K562 (cell line): ENCODE results near the gene CDT1. TPM values are rescaled to one million over a fixed set of nuclear protein-coding genes. Genes with fewer than 3 reads are reported as not detected.
A peak's percentile ranks its signal among the peaks of the same experiment; 100 is the strongest.

ENCODE experiments used
- ARID4B ChIP-seq: sonication (generic); formaldehyde crosslinking; IDR thresholded peaks from 2 replicates; pipeline ENCODE4 v1.8.0; 2022; ENCODE audit warnings: mild to moderate bottlenecking, missing genetic modification reagents
- FOS ChIP-seq: IDR thresholded peaks from 3 replicates; pipeline ENCODE4 v1.6.1; 2011; ENCODE audit not compliant: insufficient read length; ENCODE audit errors: extremely low read depth
- GATAD2A ChIP-seq: fragments of 450-650 bp; IDR thresholded peaks from 2 replicates; pipeline ENCODE4 v1.6.1; 2017
- HDAC1 ChIP-seq, 2 experiments: fragments of 450-650 bp; IDR thresholded peaks; 2 replicates each; pipeline ENCODE4 v1.6.1; 2016 to 2017; ENCODE audit warnings: inconsistent platforms in 1 of 2, mild to moderate bottlenecking in 1 of 2, moderate library complexity in 1 of 2
- HLTF ChIP-seq: fragments of 450-650 bp; IDR thresholded peaks from 2 replicates; pipeline ENCODE4 v1.6.1; 2016
- L3MBTL2 ChIP-seq: fragments of 450-650 bp; IDR thresholded peaks from 2 replicates; pipeline ENCODE4 v1.6.1; 2016; ENCODE audit warnings: mild to moderate bottlenecking, moderate library complexity
- RFX7 ChIP-seq: fragments of 250-450 bp; sonication (Bioruptor Pico); IDR thresholded peaks from 2 replicates; pipeline ENCODE4 v1.5.1; 2021; ENCODE audit warnings: mild to moderate bottlenecking
- ZNF184 ChIP-seq: sonication (generic); formaldehyde crosslinking; IDR thresholded peaks from 2 replicates; pipeline ENCODE4 v1.5.0; 2020; ENCODE audit warnings: missing genetic modification reagents
- polyA plus RNA-seq, 8 experiments: library from polyadenylated mRNA; depleted of rRNA in 4 of 8; stranded (reverse) in 5 of 8; unstranded in 3 of 8; fragments of >200 nt; fragmentation: Nextera tagmentation in 2 of 8; fragmentation: Illumina TruSeq in 1 of 8; extraction: Ambion mirVana in 2 of 8; extraction: Trizol in 1 of 8; gene quantifications; 2 replicates each; pipeline versions ENCODE4 v1.2.1 to v1.2.3, GENCODE V29; 2011 to 2014; ENCODE audit warnings: inconsistent platforms in 1 of 8, missing spikeins in 1 of 8
- total RNA-seq, 7 experiments: library from RNA; depleted of rRNA in 6 of 7; stranded (reverse); fragments of >200 nt in 6 of 7; fragmentation: Illumina TruSeq in 2 of 7; extraction: Trizol in 2 of 7; gene quantifications; 2 replicates each; pipeline versions ENCODE4 v1.2.1 to v1.2.3, GENCODE V29; 2011 to 2021; ENCODE audit warnings: low replicate concordance in 1 of 7
- TF ChIP-seq, protein P1 (sequence below): fragments of 250-450 bp; sonication (Bioruptor Pico); IDR thresholded peaks from 2 replicates; pipeline ENCODE4 v1.5.0; 2021; ENCODE audit warnings: mild to moderate bottlenecking, moderate library complexity
- TF ChIP-seq, protein P2 (sequence below), 3 experiments: fragments of 200-800 bp in 1 of 3; fragments of 250-450 bp in 1 of 3; fragments of 450-650 bp in 1 of 3; sonication (Bioruptor Pico) in 1 of 3; sonication (Bioruptor generic) in 1 of 3; formaldehyde crosslinking in 1 of 3; IDR thresholded peaks; 2 replicates each; pipeline versions ENCODE4 v1.6.1 to v1.8.0; 2016 to 2022; ENCODE audit warnings: mild to moderate bottlenecking in 2 of 3, missing genetic modification characterization in 2 of 3, missing compliant biosample characterization in 1 of 3, moderate library complexity in 1 of 3
- TF ChIP-seq, protein P3 (sequence below): fragments of 450-650 bp; IDR thresholded peaks from 2 replicates; pipeline ENCODE4 v1.6.1; 2016
- TF ChIP-seq, protein P4 (sequence below), 2 experiments: fragments of 450-650 bp; IDR thresholded peaks; 2 replicates each; pipeline ENCODE4 v1.6.1; 2016

The CDT1 gene
- total and polyA plus RNA-seq, 9 of the 15 experiments (the other 6 are each of a cell fraction or from before 2014, with no cell fraction given) = 0.92 to 178 (median 14.2) TPM

- TF ChIP-seq, protein P1, sequence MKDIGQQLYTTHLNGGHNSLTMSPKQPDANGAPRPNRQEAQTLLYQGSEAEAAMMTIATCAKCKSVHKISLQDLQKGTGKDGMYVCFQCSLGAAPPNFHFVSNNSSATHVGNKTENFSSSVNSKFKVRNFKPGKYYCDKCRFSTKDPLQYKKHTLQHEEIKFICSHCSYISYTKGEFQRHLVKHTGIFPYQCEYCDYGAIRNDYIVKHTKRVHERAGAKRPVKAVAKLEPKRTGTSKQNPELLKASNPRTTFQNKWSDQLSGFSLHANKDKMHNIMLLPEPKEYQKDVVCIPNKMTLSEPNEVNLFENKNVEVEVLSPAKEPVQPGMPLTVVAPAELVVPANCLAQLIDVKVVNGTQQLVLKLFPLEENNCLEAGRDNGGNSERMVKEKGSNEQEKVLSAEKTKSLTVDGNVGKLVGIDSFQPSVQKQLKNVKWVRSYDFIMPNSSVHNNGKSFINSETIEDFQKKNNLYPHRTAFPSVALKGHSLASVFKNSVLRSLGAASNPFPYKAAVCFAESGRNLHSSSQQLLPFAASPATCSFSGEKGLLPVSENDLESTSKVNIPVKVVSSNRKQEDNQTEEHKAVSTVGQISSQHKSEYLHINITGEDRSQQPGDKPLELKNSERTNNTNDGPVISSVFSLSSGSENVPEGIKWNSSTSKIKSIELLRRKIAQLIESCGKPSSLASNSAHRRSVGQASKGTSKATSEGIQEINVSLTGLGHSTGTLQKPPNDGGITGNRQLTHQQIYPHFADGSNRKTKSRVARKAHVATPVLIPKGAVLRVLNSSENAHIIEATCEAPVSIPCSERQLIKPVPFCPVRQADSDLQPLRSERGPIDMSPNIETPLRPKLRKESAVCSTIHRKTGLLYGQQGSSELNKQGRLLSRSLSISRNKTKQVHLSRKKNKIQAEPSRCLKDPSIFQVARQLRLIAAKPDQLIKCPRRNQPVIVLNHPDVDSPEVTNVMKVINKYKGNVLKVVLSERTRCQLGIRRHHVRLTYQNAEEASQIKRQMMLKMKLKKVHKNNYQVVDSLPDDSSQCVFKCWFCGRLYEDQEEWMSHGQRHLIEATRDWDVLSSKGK = no peak
- no peak for TF ChIP-seq RFX7
- TF ChIP-seq ARID4B (CRISPR knock-in tag) = peak; percentile 87; the same call in 1 of the 2 replicates
- TF ChIP-seq, protein P2, sequence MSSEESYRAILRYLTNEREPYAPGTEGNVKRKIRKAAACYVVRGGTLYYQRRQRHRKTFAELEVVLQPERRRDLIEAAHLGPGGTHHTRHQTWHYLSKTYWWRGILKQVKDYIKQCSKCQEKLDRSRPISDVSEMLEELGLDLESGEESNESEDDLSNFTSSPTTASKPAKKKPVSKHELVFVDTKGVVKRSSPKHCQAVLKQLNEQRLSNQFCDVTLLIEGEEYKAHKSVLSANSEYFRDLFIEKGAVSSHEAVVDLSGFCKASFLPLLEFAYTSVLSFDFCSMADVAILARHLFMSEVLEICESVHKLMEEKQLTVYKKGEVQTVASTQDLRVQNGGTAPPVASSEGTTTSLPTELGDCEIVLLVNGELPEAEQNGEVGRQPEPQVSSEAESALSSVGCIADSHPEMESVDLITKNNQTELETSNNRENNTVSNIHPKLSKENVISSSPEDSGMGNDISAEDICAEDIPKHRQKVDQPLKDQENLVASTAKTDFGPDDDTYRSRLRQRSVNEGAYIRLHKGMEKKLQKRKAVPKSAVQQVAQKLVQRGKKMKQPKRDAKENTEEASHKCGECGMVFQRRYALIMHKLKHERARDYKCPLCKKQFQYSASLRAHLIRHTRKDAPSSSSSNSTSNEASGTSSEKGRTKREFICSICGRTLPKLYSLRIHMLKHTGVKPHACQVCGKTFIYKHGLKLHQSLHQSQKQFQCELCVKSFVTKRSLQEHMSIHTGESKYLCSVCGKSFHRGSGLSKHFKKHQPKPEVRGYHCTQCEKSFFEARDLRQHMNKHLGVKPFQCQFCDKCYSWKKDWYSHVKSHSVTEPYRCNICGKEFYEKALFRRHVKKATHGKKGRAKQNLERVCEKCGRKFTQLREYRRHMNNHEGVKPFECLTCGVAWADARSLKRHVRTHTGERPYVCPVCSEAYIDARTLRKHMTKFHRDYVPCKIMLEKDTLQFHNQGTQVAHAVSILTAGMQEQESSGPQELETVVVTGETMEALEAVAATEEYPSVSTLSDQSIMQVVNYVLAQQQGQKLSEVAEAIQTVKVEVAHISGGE (CRISPR knock-in tag; IDR thresholded peaks at IDR 0.05) = peak in 1 of 3 experiments; percentile 63; a peak in 2 of 6 replicates
- TF ChIP-seq HLTF = no peak; the same call in 1 of the 2 replicates
- TF ChIP-seq, protein P3, sequence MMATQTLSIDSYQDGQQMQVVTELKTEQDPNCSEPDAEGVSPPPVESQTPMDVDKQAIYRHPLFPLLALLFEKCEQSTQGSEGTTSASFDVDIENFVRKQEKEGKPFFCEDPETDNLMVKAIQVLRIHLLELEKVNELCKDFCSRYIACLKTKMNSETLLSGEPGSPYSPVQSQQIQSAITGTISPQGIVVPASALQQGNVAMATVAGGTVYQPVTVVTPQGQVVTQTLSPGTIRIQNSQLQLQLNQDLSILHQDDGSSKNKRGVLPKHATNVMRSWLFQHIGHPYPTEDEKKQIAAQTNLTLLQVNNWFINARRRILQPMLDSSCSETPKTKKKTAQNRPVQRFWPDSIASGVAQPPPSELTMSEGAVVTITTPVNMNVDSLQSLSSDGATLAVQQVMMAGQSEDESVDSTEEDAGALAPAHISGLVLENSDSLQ = no peak
- peak; percentile 86 for TF ChIP-seq L3MBTL2
- no peak for TF ChIP-seq FOS
- no peak for TF ChIP-seq ZNF184 (CRISPR knock-in tag)
- TF ChIP-seq, protein P4, sequence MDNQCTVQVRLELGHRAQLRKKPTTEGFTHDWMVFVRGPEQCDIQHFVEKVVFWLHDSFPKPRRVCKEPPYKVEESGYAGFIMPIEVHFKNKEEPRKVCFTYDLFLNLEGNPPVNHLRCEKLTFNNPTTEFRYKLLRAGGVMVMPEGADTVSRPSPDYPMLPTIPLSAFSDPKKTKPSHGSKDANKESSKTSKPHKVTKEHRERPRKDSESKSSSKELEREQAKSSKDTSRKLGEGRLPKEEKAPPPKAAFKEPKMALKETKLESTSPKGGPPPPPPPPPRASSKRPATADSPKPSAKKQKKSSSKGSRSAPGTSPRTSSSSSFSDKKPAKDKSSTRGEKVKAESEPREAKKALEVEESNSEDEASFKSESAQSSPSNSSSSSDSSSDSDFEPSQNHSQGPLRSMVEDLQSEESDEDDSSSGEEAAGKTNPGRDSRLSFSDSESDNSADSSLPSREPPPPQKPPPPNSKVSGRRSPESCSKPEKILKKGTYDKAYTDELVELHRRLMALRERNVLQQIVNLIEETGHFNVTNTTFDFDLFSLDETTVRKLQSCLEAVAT (IDR thresholded peaks at IDR 0.05) = 0 out of 4 replicates have a peak, but pooled peaks of 1 of the 2 experiments have one; percentile 21
- TF ChIP-seq GATAD2A = peak; percentile 98
- peak in 1 of 2 experiments; percentile 87; a peak in 2 of 4 replicates for TF ChIP-seq HDAC1 (IDR thresholded peaks at IDR 0.05)
Measured at GRCh38 chr16:88803264-88803987, at the start of gene CDT1 (continued).
